ENCODE results near the gene OR7G2. TPM values are rescaled to one million over a fixed set of nuclear protein-coding genes. Genes with fewer than 3 reads are reported as not detected.

Gene OR7G2
- total and polyA plus RNA-seq, 2 donors (not counting 1 experiment from before 2014, with no cell fraction given), result not detected

- Histone ChIP-seq H3K4me1 (ENCODE audit: control insufficient read depth, extremely low read depth, insufficient read depth, low read length) (no peaks in the 10 kb centered on the region), H3K27me3 (ENCODE audit: control insufficient read depth, insufficient read depth, low read length) (no peaks in the 10 kb centered on the region), H3K9me3 (ENCODE audit: control insufficient read depth, insufficient read depth, low read depth, low read length) (no peaks in the 10 kb centered on the region), H3K4me2 (ENCODE audit: extremely low read depth, insufficient read depth, low read length) (no peak within 1 kb of the TSS), H2AFZ (ENCODE audit: low read length) (no peak within 1 kb of the TSS), H4K20me1 (ENCODE audit: control insufficient read depth, extremely low read depth, insufficient read depth, low read length) (no peaks in the 10 kb centered on the region), H3K79me2 (ENCODE audit: control insufficient read depth, insufficient read depth, low read length) (no peaks in the 10 kb centered on the region), H3K9ac (ENCODE audit: insufficient read depth, low read length) (no peak within 1 kb of the TSS), H3K27ac (ENCODE audit: insufficient read depth, low read length) (no peak within 1 kb of the TSS), H3K4me3 (replicated peaks in 1 of 4; ENCODE audit: control extremely low read depth in 1 of 4, insufficient read depth in 1 of 4, low read depth in 3 of 4, low read length in 4 of 4) (no peak within 1 kb of the TSS), H3K36me3 (ENCODE audit: control insufficient read depth, insufficient read depth, low read length) (no peaks in the 10 kb centered on the region)
- DNase-seq (ENCODE audit: low read depth in 2 of 2), result no peak
- no peak for TF ChIP-seq EZH2 (IDR thresholded peaks at IDR 0.05; ENCODE audit: low read length, missing control alignments)
- TF ChIP-seq CTCF (conservative IDR thresholded peaks at IDR 0.05 in 1 of 2, IDR thresholded peaks at IDR 0.05 in 1 of 2; ENCODE audit: low read depth in 1 of 2, low read length in 2 of 2), result no peak
Observed at GRCh38 chr19:9086761-9087160, 20.5 kb downstream of the OR7G2 start, which contains the start of gene OR1M1. TSS of gene OR1M1 (plus strand) at chr19:9087061. CDS start at chr19:9093245, 6,184 bp downstream.

GRCh38 chr19:9078651-9079050 is 28.6 kb downstream of the OR7G2 start:
- Histone ChIP-seq H3K27me3 (ENCODE audit: control insufficient read depth, insufficient read depth, low read length) (no peaks in the 10 kb centered on the region), H2AFZ (ENCODE audit: low read length) (no peak overlapping the region), H3K36me3 (ENCODE audit: control insufficient read depth, insufficient read depth, low read length) (no peaks in the 10 kb centered on the region), H3K9me3 (ENCODE audit: control insufficient read depth, insufficient read depth, low read depth, low read length) (no peaks in the 10 kb centered on the region), H4K20me1 (ENCODE audit: control insufficient read depth, extremely low read depth, insufficient read depth, low read length) (no peaks in the 10 kb centered on the region), H3K79me2 (ENCODE audit: control insufficient read depth, insufficient read depth, low read length) (no peaks in the 10 kb centered on the region), H3K27ac (ENCODE audit: insufficient read depth, low read length) (no peak overlapping the region), H3K4me2 (ENCODE audit: extremely low read depth, insufficient read depth, low read length) (no peak overlapping the region), H3K9ac (ENCODE audit: insufficient read depth, low read length) (no peak overlapping the region), H3K4me1 (ENCODE audit: control insufficient read depth, extremely low read depth, insufficient read depth, low read length) (no peaks in the 10 kb centered on the region), H3K4me3 (replicated peaks in 1 of 4; ENCODE audit: control extremely low read depth in 1 of 4, insufficient read depth in 1 of 4, low read depth in 3 of 4, low read length in 4 of 4) (no peak overlapping the region)
- TF ChIP-seq CTCF (conservative IDR thresholded peaks at IDR 0.05 in 1 of 2, IDR thresholded peaks at IDR 0.05 in 1 of 2; ENCODE audit: low read depth in 1 of 2, low read length in 2 of 2), result no peak
- no peak for TF ChIP-seq EZH2 (IDR thresholded peaks at IDR 0.05; ENCODE audit: low read length, missing control alignments)
- DNase-seq (ENCODE audit: low read depth in 2 of 2), result no peak

GRCh38 chr19:9076901-9077300 is 30.4 kb downstream of the OR7G2 start:
- H3K27ac ChIP-seq (ENCODE audit: insufficient read depth, low read length), result no peak overlapping the region
- no peak for TF ChIP-seq EZH2 (IDR thresholded peaks at IDR 0.05; ENCODE audit: low read length, missing control alignments)
- TF ChIP-seq CTCF (conservative IDR thresholded peaks at IDR 0.05 in 1 of 2, IDR thresholded peaks at IDR 0.05 in 1 of 2; ENCODE audit: low read depth in 1 of 2, low read length in 2 of 2), result no peak
- peak in 1 of 2 donors; percentile 20 for DNase-seq (ENCODE audit: low read depth in 2 of 2)

More at GRCh38 chr19:9076901-9077300, 30.4 kb downstream of the OR7G2 start:
- H3K9ac ChIP-seq (ENCODE audit: insufficient read depth, low read length), result no peak overlapping the region
- no peaks in the 10 kb centered on the region for H3K27me3 ChIP-seq (ENCODE audit: control insufficient read depth, insufficient read depth, low read length)
- no peaks in the 10 kb centered on the region for H4K20me1 ChIP-seq (ENCODE audit: control insufficient read depth, extremely low read depth, insufficient read depth, low read length)
- no peak overlapping the region for H3K4me3 ChIP-seq (replicated peaks in 1 of 4; ENCODE audit: control extremely low read depth in 1 of 4, insufficient read depth in 1 of 4, low read depth in 3 of 4, low read length in 4 of 4)
- H3K4me2 ChIP-seq (ENCODE audit: extremely low read depth, insufficient read depth, low read length), result no peak overlapping the region
- H3K36me3 ChIP-seq (ENCODE audit: control insufficient read depth, insufficient read depth, low read length), result no peaks in the 10 kb centered on the region
- no peak overlapping the region for H2AFZ ChIP-seq (ENCODE audit: low read length)
- H3K4me1 ChIP-seq (ENCODE audit: control insufficient read depth, extremely low read depth, insufficient read depth, low read length), result no peaks in the 10 kb centered on the region
- H3K79me2 ChIP-seq (ENCODE audit: control insufficient read depth, insufficient read depth, low read length), result no peaks in the 10 kb centered on the region
- no peaks in the 10 kb centered on the region for H3K9me3 ChIP-seq (ENCODE audit: control insufficient read depth, insufficient read depth, low read depth, low read length)
